GM23338 (cell line): ENCODE measurements around the gene ZNF469. TPM values are rescaled to one million over a fixed set of nuclear protein-coding genes. Genes with fewer than 3 reads are reported as not detected.

Experiments
- ATAC-seq: fragments of 200-7000 bp; cut with Tn5 transposase; 3 replicates; pipeline ENCODE4 v1.9.1; 2020
- DNase-seq: peaks from one replicate; pipeline ENCODE4 v3.0.0-alpha.2; 2015; ENCODE audit warnings: low spot score
- H2AFZ ChIP-seq: fragments of 200-600 bp; sonication (generic); 2 replicates; pipeline ENCODE4 v1.8.0; 2016; ENCODE audit warnings: antibody characterized with exemption, mild to moderate bottlenecking, moderate library complexity
- H3F3A ChIP-seq: fragments of 200-600 bp; sonication (generic); replicated peaks from 2 replicates; pipeline ENCODE4 v1.8.0; 2017; ENCODE audit warnings: antibody characterized with exemption, mixed run types, low read depth
- H3K27ac ChIP-seq: fragments of 200-600 bp; sonication (generic); 2 replicates; pipeline ENCODE4 v1.6.1; 2016; ENCODE audit warnings: low read depth
- H3K27me3 ChIP-seq: fragments of 200-600 bp; sonication (generic); 2 replicates; pipeline ENCODE4 v1.8.0; 2016; ENCODE audit warnings: mild to moderate bottlenecking, mixed run types, moderate library complexity; ENCODE audit not compliant: insufficient read depth
- H3K36me3 ChIP-seq: fragments of 200-600 bp; sonication (generic); 2 replicates; pipeline ENCODE4 v1.8.0; 2016; ENCODE audit warnings: mild to moderate bottlenecking; ENCODE audit not compliant: insufficient read depth
- H3K4me1 ChIP-seq: fragments of 200-600 bp; sonication (generic); 2 replicates; pipeline ENCODE4 v1.8.0; 2016; ENCODE audit warnings: mild to moderate bottlenecking, moderate library complexity; ENCODE audit not compliant: insufficient read depth
- H3K4me2 ChIP-seq: fragments of 200-600 bp; sonication (generic); 2 replicates; pipeline ENCODE4 v1.7.1; 2017; ENCODE audit warnings: mixed run types
- H3K4me3 ChIP-seq: fragments of 200-600 bp; sonication (generic); 2 replicates; pipeline ENCODE4 v1.6.1; 2016; ENCODE audit warnings: mixed run types
- H3K79me2 ChIP-seq: fragments of 200-600 bp; sonication (generic); replicated peaks from 2 replicates; pipeline ENCODE4 v1.8.0; 2017; ENCODE audit warnings: mild to moderate bottlenecking; ENCODE audit not compliant: insufficient read depth
- H3K9me2 ChIP-seq: fragments of 200-600 bp; sonication (generic); 2 replicates; pipeline ENCODE4 v1.8.0; 2017; ENCODE audit not compliant: insufficient read depth
- H4K20me1 ChIP-seq: fragments of 200-600 bp; sonication (generic); replicated peaks from 2 replicates; pipeline ENCODE4 v1.8.0; 2017; ENCODE audit warnings: mild to moderate bottlenecking; ENCODE audit not compliant: insufficient read depth
- H3K27ac Mint-ChIP-seq: 2 replicates; pipeline ENCODE4 v1.8.0; 2020; ENCODE audit warnings: inconsistent platforms, mild to moderate bottlenecking, moderate library complexity, mixed read lengths
- H3K27me3 Mint-ChIP-seq: 3 replicates; pipeline ENCODE4 v1.8.0; 2022; ENCODE audit warnings: low read depth, mild to moderate bottlenecking, moderate library complexity, mixed read lengths, inconsistent platforms; ENCODE audit not compliant: insufficient read depth, poor library complexity
- H3K36me3 Mint-ChIP-seq: 3 replicates; pipeline ENCODE4 v1.8.0; 2021; ENCODE audit warnings: low read depth, mild to moderate bottlenecking, inconsistent platforms, moderate library complexity, mixed read lengths
- H3K4me1 Mint-ChIP-seq: 3 replicates; pipeline ENCODE4 v1.8.0; 2020; ENCODE audit warnings: mild to moderate bottlenecking, inconsistent platforms, mixed read lengths
- H3K4me3 Mint-ChIP-seq: 3 replicates; pipeline ENCODE4 v1.8.0; 2021; ENCODE audit warnings: moderate library complexity, mild to moderate bottlenecking, inconsistent platforms, mixed read lengths
- H3K9me3 Mint-ChIP-seq: 3 replicates; pipeline ENCODE4 v1.8.0; 2020; ENCODE audit warnings: moderate library complexity, mild to moderate bottlenecking, inconsistent platforms, mixed read lengths
- EZH2 ChIP-seq: fragments of 200-600 bp; sonication (generic); IDR thresholded peaks from one replicate; pipeline ENCODE4 v1.8.0; 2017; ENCODE audit warnings: antibody characterized with exemption, mild to moderate bottlenecking, low read depth; ENCODE audit not compliant: unreplicated experiment
- EZH2phosphoT487 ChIP-seq: fragments of 200-600 bp; sonication (generic); IDR thresholded peaks from one replicate; pipeline ENCODE4 v1.8.1; 2018; ENCODE audit warnings: antibody characterized with exemption; ENCODE audit not compliant: unreplicated experiment
- STAT1 ChIP-seq: IDR thresholded peaks from one replicate; pipeline ENCODE4 v1.6.1; 2016; ENCODE audit warnings: antibody characterized with exemption; ENCODE audit not compliant: unreplicated experiment
- ZNF114 ChIP-seq: fragments of 250-450 bp; sonication (Bioruptor Pico); IDR thresholded peaks from 2 replicates; pipeline ENCODE4 v1.5.0; 2020; ENCODE audit warnings: mild to moderate bottlenecking, moderate library complexity
- polyA plus RNA-seq: library from polyadenylated mRNA; unstranded; fragments of >200 nt; fragmentation: Nextera tagmentation; extraction: Ambion mirVana; gene quantifications from 2 replicates; pipeline ENCODE4 v1.2.1, GENCODE V29; 2016
- total RNA-seq: library from RNA; depleted of rRNA; stranded (reverse); fragments of >200 nt; shearing (Covaris generic); gene quantifications from 2 replicates; pipeline ENCODE4 v1.2.3, GENCODE V29; 2014
- TF ChIP-seq, protein P1 (sequence below): IDR thresholded peaks from one replicate; pipeline ENCODE4 v1.6.1; 2018; ENCODE audit warnings: antibody characterized with exemption; ENCODE audit not compliant: unreplicated experiment
- TF ChIP-seq, protein P2 (sequence below), 2 experiments: fragments of 200-600 bp in 1 of 2; sonication (generic) in 1 of 2; conservative IDR thresholded peaks; 2 replicates each; pipeline versions ENCODE4 v1.5.1 to v1.6.1; 2016 to 2017; ENCODE audit warnings: antibody characterized with exemption in 2 of 2, low read depth in 2 of 2, mild to moderate bottlenecking in 2 of 2, moderate library complexity in 1 of 2
- TF ChIP-seq, protein P3 (sequence below): IDR thresholded peaks from 2 replicates; pipeline ENCODE4 v1.6.1; 2016; ENCODE audit warnings: antibody characterized with exemption

The ZNF469 gene
- total and polyA plus RNA-seq, 2 experiments from 2014 or later = 0.23 to 1.9 TPM

DNA sequence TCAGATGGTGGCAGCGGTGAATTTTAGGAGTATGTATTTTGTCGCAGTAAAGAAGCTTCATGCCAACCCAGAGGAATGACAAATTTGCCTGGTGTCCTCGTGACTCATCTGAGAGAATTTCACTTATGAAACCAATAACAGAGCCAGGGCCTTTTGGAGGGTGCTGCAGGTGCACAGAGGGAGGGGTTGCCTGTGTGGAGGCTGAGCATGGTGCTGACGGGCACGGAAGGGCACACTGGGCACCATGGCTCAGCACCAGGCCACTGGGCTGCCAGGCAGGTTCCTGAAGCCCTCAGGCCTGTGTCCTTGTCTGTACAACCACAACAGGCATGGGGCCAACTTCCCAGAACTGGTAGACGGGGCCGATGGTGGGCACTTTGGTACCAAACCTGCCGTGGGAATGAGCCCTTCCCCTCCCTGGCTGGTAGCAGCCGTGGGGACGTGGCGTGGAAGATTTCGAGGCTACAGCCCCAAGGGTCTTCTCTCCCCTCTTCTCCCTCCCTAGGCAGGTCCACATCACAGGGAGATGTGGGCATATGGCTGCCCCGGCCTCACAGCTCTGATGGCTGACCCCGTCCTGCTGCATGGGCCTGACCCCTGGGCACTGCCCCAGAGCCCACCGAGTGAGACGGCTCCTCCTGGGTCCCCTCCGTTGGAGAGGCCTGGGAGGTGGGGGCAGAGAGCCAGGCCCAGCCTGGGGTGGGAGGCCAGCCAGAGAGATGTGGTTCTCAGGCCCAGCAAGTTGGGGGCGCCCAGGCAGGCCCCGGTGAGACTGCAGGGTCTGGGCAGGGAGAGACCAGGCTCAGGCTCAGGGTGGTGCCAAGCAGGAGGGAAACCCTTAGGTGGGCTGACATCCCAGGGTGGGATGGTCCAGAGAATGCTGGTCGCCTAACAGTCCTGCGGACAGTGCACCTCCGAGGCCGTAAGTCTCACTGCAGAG, 30.2 kb upstream of the ZNF469 start:
- DNase-seq (no peak), ATAC-seq (no peak)
- Histone ChIP-seq H3K36me3 (no peaks in the 10 kb centered on the region), H3K4me3 (no peak overlapping the region), H3F3A (no peaks in the 10 kb centered on the region), H3K27ac (no peak overlapping the region), H3K4me1 (no peaks in the 10 kb centered on the region), H3K4me2 (no peak overlapping the region), H2AFZ (no peak overlapping the region), H3K79me2 (no peaks in the 10 kb centered on the region), H3K9me2 (no peaks in the 10 kb centered on the region), H4K20me1 (no peaks in the 10 kb centered on the region), H3K27me3 (no peaks in the 10 kb centered on the region)
- Mint-ChIP-seq H3K9me3 (peaks cover 4% of the 10 kb centered on the region; the same call in 1 of the 3 replicates), H3K27ac (no peak overlapping the region), H3K27me3 (peaks cover 3% of the 10 kb centered on the region), H3K36me3 (no peaks in the 10 kb centered on the region), H3K4me3 (no peak overlapping the region), H3K4me1 (no peaks in the 10 kb centered on the region; the same call in 2 of the 3 replicates)
- TF ChIP-seq, protein P1, sequence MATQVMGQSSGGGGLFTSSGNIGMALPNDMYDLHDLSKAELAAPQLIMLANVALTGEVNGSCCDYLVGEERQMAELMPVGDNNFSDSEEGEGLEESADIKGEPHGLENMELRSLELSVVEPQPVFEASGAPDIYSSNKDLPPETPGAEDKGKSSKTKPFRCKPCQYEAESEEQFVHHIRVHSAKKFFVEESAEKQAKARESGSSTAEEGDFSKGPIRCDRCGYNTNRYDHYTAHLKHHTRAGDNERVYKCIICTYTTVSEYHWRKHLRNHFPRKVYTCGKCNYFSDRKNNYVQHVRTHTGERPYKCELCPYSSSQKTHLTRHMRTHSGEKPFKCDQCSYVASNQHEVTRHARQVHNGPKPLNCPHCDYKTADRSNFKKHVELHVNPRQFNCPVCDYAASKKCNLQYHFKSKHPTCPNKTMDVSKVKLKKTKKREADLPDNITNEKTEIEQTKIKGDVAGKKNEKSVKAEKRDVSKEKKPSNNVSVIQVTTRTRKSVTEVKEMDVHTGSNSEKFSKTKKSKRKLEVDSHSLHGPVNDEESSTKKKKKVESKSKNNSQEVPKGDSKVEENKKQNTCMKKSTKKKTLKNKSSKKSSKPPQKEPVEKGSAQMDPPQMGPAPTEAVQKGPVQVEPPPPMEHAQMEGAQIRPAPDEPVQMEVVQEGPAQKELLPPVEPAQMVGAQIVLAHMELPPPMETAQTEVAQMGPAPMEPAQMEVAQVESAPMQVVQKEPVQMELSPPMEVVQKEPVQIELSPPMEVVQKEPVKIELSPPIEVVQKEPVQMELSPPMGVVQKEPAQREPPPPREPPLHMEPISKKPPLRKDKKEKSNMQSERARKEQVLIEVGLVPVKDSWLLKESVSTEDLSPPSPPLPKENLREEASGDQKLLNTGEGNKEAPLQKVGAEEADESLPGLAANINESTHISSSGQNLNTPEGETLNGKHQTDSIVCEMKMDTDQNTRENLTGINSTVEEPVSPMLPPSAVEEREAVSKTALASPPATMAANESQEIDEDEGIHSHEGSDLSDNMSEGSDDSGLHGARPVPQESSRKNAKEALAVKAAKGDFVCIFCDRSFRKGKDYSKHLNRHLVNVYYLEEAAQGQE = no peak
- TF ChIP-seq, protein P2, sequence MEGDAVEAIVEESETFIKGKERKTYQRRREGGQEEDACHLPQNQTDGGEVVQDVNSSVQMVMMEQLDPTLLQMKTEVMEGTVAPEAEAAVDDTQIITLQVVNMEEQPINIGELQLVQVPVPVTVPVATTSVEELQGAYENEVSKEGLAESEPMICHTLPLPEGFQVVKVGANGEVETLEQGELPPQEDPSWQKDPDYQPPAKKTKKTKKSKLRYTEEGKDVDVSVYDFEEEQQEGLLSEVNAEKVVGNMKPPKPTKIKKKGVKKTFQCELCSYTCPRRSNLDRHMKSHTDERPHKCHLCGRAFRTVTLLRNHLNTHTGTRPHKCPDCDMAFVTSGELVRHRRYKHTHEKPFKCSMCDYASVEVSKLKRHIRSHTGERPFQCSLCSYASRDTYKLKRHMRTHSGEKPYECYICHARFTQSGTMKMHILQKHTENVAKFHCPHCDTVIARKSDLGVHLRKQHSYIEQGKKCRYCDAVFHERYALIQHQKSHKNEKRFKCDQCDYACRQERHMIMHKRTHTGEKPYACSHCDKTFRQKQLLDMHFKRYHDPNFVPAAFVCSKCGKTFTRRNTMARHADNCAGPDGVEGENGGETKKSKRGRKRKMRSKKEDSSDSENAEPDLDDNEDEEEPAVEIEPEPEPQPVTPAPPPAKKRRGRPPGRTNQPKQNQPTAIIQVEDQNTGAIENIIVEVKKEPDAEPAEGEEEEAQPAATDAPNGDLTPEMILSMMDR (conservative IDR thresholded peaks at IDR 0.05; ENCODE audit: low read depth in 2 of 2) = no peak
- TF ChIP-seq STAT1 = no peak
- TF ChIP-seq EZH2phosphoT487 = no peak
- TF ChIP-seq, protein P3, sequence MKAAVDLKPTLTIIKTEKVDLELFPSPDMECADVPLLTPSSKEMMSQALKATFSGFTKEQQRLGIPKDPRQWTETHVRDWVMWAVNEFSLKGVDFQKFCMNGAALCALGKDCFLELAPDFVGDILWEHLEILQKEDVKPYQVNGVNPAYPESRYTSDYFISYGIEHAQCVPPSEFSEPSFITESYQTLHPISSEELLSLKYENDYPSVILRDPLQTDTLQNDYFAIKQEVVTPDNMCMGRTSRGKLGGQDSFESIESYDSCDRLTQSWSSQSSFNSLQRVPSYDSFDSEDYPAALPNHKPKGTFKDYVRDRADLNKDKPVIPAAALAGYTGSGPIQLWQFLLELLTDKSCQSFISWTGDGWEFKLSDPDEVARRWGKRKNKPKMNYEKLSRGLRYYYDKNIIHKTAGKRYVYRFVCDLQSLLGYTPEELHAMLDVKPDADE = no peak
- TF ChIP-seq ZNF114 (CRISPR knock-in tag) = no peak
- TF ChIP-seq EZH2 = no peak
